Measurements from ENCODE around the gene SLC35F3.

The SLC35F3 gene

DNA sequence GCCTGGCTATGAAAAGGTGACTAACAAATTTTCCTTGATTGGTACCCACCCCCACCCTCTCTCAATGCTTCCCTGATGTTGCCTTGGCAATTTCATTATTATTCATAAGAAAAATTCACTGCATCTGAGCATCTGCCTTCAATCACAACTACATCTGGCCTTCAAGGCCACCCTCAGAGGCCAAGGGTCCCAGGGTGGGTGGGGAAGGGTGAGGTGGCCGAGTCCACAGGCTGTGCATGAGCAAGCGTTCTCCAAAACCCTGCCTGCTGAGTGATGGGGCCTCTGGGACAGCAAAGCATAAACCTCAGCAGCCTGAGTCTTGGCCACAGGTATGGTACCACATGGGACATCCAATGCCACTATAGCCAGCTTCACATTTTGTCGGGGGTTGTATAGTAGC, 198.7 kb downstream of the SLC35F3 start:
- TF ChIP-seq, protein P1, sequence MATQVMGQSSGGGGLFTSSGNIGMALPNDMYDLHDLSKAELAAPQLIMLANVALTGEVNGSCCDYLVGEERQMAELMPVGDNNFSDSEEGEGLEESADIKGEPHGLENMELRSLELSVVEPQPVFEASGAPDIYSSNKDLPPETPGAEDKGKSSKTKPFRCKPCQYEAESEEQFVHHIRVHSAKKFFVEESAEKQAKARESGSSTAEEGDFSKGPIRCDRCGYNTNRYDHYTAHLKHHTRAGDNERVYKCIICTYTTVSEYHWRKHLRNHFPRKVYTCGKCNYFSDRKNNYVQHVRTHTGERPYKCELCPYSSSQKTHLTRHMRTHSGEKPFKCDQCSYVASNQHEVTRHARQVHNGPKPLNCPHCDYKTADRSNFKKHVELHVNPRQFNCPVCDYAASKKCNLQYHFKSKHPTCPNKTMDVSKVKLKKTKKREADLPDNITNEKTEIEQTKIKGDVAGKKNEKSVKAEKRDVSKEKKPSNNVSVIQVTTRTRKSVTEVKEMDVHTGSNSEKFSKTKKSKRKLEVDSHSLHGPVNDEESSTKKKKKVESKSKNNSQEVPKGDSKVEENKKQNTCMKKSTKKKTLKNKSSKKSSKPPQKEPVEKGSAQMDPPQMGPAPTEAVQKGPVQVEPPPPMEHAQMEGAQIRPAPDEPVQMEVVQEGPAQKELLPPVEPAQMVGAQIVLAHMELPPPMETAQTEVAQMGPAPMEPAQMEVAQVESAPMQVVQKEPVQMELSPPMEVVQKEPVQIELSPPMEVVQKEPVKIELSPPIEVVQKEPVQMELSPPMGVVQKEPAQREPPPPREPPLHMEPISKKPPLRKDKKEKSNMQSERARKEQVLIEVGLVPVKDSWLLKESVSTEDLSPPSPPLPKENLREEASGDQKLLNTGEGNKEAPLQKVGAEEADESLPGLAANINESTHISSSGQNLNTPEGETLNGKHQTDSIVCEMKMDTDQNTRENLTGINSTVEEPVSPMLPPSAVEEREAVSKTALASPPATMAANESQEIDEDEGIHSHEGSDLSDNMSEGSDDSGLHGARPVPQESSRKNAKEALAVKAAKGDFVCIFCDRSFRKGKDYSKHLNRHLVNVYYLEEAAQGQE (IDR thresholded peaks at IDR 0.05; ENCODE audit: insufficient read depth in 1 of 2, low read depth in 2 of 2, low read length in 2 of 2) = no peak
- TF ChIP-seq SIN3A (IDR thresholded peaks at IDR 0.05; ENCODE audit: borderline replicate concordance, insufficient read depth, low read length) = no peak

DNA sequence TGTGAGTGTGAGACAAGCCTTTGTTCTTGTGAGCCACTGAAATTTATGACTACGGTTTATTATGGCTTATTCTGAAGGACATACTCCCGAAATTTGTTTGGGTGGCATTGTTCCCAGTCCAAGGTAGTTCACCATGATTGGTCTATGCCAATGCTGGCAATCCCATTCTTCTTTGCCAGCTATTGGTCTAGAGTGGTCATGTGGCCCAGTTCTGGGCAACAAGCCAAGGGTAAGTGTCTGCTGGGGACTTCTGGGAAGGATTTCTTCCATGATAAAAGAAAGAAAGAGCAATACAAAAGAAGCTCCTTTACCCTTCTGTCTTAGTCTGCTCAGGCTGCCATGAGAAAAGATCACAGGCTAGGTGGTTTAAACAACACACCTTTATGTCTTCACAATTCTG, 201.6 kb downstream of the SLC35F3 start:
- TF ChIP-seq FOXP2 (optimal IDR thresholded peaks at IDR 0.05; ENCODE audit: borderline replicate concordance, extremely low read depth, extremely low read length, insufficient read depth) (no peak), SIN3A (IDR thresholded peaks at IDR 0.05; ENCODE audit: borderline replicate concordance, insufficient read depth, low read length) (no peak), POLR2AphosphoS5 (IDR thresholded peaks at IDR 0.05; ENCODE audit: low read depth, low read length) (no peak), TAF1 (IDR thresholded peaks at IDR 0.05; ENCODE audit: borderline replicate concordance, insufficient read depth, low read length) (no peak)
- TF ChIP-seq, protein P1 (IDR thresholded peaks at IDR 0.05; ENCODE audit: insufficient read depth in 1 of 2, low read depth in 2 of 2, low read length in 2 of 2) = no peak

DNA sequence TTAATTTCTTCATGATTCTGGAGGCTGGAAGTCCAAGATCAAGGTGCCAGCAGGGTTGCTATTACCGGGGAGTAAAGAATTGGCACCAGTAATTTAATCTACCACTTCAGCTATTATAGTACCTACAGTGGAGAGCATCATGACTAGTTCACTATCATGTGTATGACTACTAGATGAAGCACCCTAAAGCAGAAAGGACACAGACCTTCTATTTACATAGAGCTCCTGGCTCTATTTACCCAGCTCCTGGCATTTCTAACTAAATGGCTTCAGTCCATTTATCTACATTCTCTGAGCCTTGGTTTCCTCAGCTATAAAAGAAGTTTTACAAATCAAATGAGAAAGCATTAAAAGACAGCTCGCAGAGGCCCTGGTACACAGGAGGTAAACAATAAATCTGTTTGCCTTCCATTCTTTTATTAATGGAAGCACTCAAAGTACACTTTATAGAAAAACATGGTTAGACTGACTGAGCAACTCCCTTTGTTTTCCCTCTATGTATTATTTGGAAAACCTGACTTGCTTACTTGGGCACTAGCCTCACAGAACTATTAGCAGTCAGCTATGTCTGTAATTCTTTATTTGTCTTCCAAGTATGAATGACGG, 203.0 kb downstream of the SLC35F3 start:
- TF ChIP-seq POLR2AphosphoS5 (IDR thresholded peaks at IDR 0.05; ENCODE audit: low read depth, low read length) = no peak
- no peak for TF ChIP-seq FOXP2 (optimal IDR thresholded peaks at IDR 0.05; ENCODE audit: borderline replicate concordance, extremely low read depth, extremely low read length, insufficient read depth)
- TF ChIP-seq, protein P1 (IDR thresholded peaks at IDR 0.05; ENCODE audit: insufficient read depth in 1 of 2, low read depth in 2 of 2, low read length in 2 of 2) = no peak
- no peak for TF ChIP-seq SIN3A (IDR thresholded peaks at IDR 0.05; ENCODE audit: borderline replicate concordance, insufficient read depth, low read length)
- TF ChIP-seq TAF1 (IDR thresholded peaks at IDR 0.05; ENCODE audit: borderline replicate concordance, insufficient read depth, low read length) = no peak

DNA sequence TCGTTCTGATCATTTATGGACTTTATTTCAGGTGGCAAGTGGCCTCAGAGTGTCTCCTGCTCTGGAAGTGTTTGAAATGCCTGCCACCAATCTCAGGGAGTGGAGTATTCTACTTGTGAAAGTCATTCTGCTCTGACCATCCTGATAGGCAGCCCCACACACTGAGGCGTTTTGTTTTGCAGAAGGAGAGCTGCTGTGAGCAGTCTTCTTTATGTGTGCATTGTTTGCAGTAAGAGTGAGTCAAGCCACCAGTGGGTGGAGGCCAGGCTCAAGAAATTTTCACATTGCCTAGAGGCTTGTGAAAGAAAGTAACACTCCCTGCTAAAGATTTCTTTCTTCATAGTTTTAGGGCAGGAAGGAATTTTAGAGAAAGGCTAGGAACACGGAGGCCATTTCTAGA, 204.4 kb downstream of the SLC35F3 start:
- TF ChIP-seq SIN3A (IDR thresholded peaks at IDR 0.05; ENCODE audit: borderline replicate concordance, insufficient read depth, low read length) = no peak
- TF ChIP-seq FOXP2 (optimal IDR thresholded peaks at IDR 0.05; ENCODE audit: borderline replicate concordance, extremely low read depth, extremely low read length, insufficient read depth) = no peak
- TF ChIP-seq, protein P1 (IDR thresholded peaks at IDR 0.05; ENCODE audit: insufficient read depth in 1 of 2, low read depth in 2 of 2, low read length in 2 of 2) = no peak
- TF ChIP-seq POLR2AphosphoS5 (IDR thresholded peaks at IDR 0.05; ENCODE audit: low read depth, low read length) = no peak
- no peak for TF ChIP-seq TAF1 (IDR thresholded peaks at IDR 0.05; ENCODE audit: borderline replicate concordance, insufficient read depth, low read length)

DNA sequence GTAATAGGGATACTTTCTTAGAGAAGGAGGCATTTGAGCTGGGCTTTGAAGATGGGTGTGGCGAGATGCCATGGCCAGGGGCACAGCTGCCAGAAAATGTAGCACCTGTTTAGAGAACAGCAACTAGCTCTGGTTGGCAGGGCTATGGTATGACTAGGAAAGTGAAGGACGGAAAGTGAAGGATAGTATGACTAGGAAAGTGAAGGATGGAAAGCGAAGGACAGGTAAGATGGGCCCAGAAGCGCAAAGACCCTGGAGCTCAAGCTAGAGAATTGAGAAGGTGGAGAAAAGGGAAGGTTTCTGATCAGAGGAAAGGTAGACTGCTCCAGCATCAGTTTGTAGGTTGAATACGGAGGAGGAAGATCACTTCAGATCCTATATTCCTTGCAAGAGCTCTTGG, 205.4 kb downstream of the SLC35F3 start:
- TF ChIP-seq SIN3A (IDR thresholded peaks at IDR 0.05; ENCODE audit: borderline replicate concordance, insufficient read depth, low read length) (no peak), FOXP2 (optimal IDR thresholded peaks at IDR 0.05; ENCODE audit: borderline replicate concordance, extremely low read depth, extremely low read length, insufficient read depth) (no peak), POLR2AphosphoS5 (IDR thresholded peaks at IDR 0.05; ENCODE audit: low read depth, low read length) (no peak), TAF1 (IDR thresholded peaks at IDR 0.05; ENCODE audit: borderline replicate concordance, insufficient read depth, low read length) (no peak)
- TF ChIP-seq, protein P1 (IDR thresholded peaks at IDR 0.05; ENCODE audit: insufficient read depth in 1 of 2, low read depth in 2 of 2, low read length in 2 of 2) = no peak

Measured in PFSK-1 (cell line).